ENCODE data around the gene MAL.

The MAL gene

DNA sequence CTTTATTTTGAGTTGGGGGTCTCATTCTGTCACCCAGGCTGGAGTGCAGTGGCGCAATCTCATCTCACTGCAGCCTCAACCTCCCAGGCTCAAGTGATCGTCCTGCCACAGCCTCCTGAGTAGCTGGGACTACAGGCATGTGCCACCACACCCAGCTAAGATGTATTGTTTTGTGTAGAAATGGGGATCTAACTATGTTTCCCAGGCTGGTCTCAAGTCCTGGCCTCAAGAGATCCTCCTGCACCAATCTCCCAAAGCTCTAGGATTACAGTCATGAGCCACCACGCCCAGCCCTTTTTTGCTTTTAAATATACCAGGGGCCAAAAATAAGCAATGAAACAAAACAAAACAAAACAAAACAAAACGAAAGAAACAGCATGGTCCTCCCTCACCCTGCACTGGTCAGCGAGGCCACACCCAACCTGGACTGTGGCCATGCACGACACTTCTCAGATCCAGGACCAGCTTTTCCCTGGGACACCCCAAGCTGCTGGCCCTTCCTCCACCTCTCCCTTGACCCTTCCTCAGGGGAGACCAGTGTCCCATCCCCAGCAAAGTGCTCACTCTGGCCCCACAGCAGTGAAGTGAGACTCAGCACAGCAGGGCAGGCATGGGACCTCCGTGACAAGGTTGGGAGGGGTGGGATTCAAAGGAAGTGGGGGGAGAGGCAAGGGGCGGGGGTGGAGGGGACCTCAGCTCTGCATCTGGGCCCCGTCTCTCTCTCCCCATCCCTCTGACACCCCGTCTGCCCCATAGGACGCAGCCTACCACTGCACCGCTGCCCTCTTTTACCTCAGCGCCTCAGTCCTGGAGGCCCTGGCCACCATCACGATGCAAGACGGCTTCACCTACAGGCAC is 23.5 kb downstream of the MAL start:
- DNase-seq (ENCODE audit: low read depth) = no peak

- DNase-seq (ENCODE audit: low read depth) = no peak
These were observed 24.1 kb downstream of the MAL start for GRCh38 chr2:95049683-95049955.

DNA sequence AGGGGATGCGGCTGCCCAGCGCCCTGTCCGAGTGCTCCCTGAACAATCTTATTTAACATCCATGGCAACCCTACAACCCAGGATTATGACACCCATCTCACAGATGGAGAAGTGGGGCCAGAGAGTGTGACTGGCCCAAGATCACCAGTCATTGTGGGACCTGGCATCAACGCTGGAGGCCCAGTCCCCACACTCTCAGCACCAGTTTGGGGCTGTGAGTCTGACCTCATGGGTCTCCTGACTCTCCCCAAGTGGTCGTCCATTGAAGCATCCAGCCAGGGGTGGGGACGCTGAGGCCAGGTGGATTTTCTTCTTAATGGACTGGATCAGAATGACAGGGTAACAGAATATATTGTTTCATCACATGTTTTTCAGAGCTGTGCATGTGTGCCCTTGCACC is 24.5 kb downstream of the MAL start:
- no peak for DNase-seq (ENCODE audit: low read depth)

GRCh38 chr2:95050385-95051300 is 25.1 kb downstream of the MAL start:
- no peak for DNase-seq (ENCODE audit: low read depth)

DNA sequence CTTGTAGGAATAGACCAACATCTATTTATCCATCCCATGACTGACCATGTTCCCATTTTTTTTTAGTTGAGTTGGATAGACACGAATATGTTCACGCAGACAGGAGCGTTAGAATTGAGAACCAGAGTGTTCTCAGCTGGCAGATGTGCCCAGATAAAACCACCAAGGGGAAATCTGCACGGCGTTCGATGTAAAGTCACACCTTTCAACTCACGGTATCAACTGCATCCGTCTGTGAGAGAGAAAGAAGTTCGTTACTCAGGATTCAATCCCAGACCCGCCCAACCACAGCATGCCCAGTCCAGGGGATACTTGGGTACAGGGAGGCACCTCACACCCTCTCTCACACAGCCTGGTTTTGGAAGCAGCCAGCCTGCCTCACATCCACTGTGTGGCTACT is 26.1 kb downstream of the MAL start:
- no peak for DNase-seq (ENCODE audit: low read depth)

DNA sequence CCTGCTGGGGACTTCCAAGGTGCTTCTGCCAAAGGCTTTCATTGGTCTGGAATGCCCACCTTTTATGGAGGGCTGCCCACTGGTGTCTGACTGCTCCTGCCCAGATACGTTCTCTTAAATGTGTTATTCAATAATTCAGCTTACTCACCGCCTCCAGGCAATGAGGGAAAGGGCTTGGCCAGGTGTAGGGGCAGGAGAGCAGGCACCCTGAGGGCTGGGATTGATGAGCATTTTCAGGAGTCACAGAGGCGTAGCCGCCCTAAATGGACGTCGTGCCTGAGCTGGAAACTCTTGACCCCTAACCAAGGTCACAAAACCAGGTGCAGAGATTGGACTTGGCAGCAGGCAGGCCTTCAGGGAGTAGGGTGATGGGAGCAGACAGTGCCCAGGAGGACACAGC is 26.8 kb downstream of the MAL start:
- DNase-seq (ENCODE audit: low read depth) = no peak

DNA sequence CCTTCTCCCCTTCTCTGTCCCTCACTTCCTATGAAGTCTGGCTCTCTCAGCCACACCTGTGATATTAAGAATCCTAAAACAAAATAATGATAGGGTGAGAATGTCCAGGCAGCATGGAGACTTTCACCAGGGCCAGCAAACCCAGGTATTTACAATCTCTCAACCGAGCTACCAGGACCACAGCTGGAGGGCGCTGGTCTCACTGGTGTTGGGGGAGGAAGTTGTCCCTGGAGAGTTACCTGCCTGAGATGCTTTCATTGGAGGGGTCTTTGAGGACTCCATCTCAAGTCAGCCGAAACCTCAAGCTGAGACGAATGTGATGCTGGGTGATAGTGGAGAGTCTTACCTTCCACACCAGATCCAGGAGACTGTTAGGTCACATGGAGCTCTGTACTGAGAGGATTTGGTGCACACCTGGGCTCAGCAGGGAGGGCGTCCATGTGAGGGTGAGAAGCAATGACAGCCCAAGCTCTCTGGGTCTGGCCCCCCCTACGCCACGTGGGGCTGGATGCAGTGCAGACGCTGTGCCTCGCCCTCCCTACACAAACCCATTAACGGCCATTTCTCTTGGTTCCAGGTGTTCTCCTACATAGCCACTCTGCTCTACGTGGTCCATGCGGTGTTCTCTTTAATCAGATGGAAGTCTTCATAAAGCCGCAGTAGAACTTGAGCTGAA is 27.4 kb downstream of the MAL start:
- DNase-seq (ENCODE audit: low read depth) = no peak

- DNase-seq (ENCODE audit: low read depth) = no peak
These were observed 28.0 kb downstream of the MAL start for GRCh38 chr2:95053543-95053942.

DNA sequence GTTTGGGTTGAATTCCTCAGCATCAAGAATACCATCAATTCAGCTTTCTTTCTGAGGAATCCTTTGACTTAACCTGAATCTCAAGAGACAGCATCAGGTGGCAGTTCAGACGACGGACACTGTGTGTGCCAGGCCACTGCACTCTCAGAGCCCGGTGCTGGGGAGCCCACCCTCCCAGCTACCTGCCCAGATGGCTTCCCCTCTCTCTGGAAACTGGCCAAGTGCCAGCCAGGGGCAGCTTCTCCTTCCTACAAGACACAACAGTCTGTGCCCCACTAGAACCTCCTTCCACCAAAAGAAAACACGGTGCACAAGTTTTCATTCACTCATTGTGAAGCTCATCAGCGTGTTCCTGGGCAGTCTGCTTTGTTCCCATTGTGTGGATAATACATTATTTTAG is 28.5 kb downstream of the MAL start:
- DNase-seq (ENCODE audit: low read depth) = no peak

DNA sequence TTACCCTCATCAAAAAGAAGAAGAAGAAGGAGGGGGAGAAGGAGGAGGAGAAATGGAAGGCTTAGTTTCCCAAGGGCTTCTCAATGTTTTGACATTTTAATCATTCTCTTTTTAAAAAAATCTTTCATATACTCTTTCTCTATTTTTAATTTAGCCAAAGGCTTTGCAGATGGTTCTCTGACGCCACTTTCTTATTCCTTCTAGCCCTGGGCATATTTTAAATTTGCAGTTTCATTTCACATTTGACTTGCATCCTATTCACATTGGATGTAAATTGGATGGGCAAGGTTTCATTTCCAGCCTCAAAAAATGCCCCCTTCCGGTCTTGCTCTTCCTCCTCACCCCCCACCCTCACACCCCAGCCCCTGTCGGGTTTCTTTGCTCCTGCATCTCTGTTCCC is 29.8 kb downstream of the MAL start:
- no peak for DNase-seq (ENCODE audit: low read depth)

DNA sequence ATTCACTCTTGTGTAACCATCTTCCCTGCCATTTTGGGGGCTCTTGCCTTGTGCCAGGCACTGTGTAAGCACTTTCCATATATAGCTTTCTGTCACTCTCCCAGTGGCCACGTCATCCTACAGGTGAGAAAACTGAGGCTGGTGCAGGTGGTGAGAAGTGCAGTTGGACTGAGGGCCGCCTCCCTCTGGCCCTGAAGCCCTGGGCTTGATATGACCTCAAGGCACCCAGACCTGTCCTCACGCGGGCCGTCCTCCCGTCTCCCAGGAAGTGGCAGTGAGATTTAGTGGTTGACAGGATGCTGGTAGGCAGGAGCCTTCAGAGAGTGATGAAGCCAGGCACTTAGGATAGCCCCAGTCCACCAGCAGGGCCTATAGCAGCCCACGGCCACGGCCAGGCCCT is 30.5 kb downstream of the MAL start:
- no peak for DNase-seq (ENCODE audit: low read depth)

GRCh38 chr2:95056461-95057459 is 31.3 kb downstream of the MAL start:
- DNase-seq (ENCODE audit: low read depth) = no peak

GRCh38 chr2:95057535-95058370 is 32.2 kb downstream of the MAL start:
- no peak for DNase-seq (ENCODE audit: low read depth)

GRCh38 chr2:95058466-95058988 is 33.0 kb downstream of the MAL start:
- DNase-seq (ENCODE audit: low read depth) = no peak

DNA sequence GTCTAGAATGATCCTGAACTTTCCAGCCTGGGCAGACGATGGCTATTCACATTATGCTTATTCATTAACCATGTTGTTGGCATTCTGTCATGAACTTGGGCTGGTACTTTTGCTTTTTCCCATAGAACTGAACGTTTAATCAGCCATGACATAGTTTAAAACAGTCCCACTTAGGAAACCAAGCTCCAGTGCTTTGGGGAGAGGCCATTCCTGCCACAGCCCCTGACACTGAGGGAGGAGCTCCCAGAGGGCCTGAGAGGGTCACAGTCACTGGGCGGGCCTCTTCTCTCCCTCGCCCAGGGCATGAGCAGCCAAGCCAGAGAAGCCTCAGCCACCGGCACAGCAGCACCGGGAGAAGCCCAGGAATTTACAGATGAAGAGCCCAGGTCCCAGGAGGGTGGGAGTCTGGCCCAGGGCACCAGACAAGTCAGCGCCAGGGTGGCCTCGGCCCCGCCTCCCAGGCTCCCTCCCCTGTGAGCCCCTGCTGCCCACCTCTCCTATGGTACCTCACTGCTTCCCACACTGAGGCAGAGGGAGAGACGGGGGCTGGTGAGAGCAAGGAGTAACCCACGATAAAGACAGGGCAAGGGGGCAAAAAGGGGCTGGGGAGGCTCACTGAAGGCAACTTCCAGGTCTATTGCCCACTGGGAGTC is 33.6 kb downstream of the MAL start:
- DNase-seq (ENCODE audit: low read depth) = no peak

GRCh38 chr2:95059656-95060370 is 34.3 kb downstream of the MAL start:
- DNase-seq (ENCODE audit: low read depth) = no peak

- DNase-seq (ENCODE audit: low read depth) = no peak
These were observed 35.1 kb downstream of the MAL start for GRCh38 chr2:95060446-95061118.

- no peak for DNase-seq (ENCODE audit: low read depth)
These were observed 35.6 kb downstream of the MAL start for GRCh38 chr2:95061119-95061512.
